HL-60 (cell line): ENCODE results near the gene GNA14.

ENCODE experiments used
- DNase-seq, 2 experiments: peaks; one replicate each; pipeline ENCODE4 v3.0.0-alpha.2; 2010 to 2020; ENCODE audit warnings: low read depth in 1 of 2, low spot score in 1 of 2
- H3K27ac ChIP-seq: fragments of 250-450 bp; sonication (Bioruptor Pico); replicated peaks from 2 replicates; pipeline ENCODE4 v1.5.1; 2020; ENCODE audit warnings: mild to moderate bottlenecking, moderate library complexity
- H3K27me3 ChIP-seq: fragments of 250-450 bp; sonication (Bioruptor Pico); 2 replicates; pipeline ENCODE4 v1.5.1; 2021; ENCODE audit warnings: mild to moderate bottlenecking, moderate library complexity; ENCODE audit not compliant: insufficient read depth, poor library complexity, severe bottlenecking
- H3K4me3 ChIP-seq: replicated peaks from 2 replicates; pipeline ENCODE4 v1.5.1; 2011; ENCODE audit warnings: mild to moderate bottlenecking, control low read depth, low read length; ENCODE audit not compliant: insufficient read depth
- CTCF ChIP-seq: IDR thresholded peaks from one replicate; pipeline ENCODE4 v1.5.1; 2011; ENCODE audit warnings: low read length, control low read depth, inconsistent platforms; ENCODE audit not compliant: insufficient read depth
- GABPA ChIP-seq: IDR thresholded peaks from 2 replicates; pipeline ENCODE4 v1.6.1; 2012; ENCODE audit warnings: low read depth
- POLR2AphosphoS5 ChIP-seq: IDR thresholded peaks from 2 replicates; pipeline ENCODE4 v1.6.1; 2012; ENCODE audit warnings: low read depth
- REST ChIP-seq: IDR thresholded peaks from 2 replicates; pipeline ENCODE4 v1.6.1; 2012; ENCODE audit warnings: low read depth; ENCODE audit not compliant: insufficient replicate concordance
- SPI1 ChIP-seq: IDR thresholded peaks from 2 replicates; pipeline ENCODE4 v1.6.1; 2012; ENCODE audit warnings: low read depth, mild to moderate bottlenecking, borderline replicate concordance

Gene GNA14

GRCh38 chr9:77680581-77680980 lies 32.5 kb upstream of the GNA14 start:
- peak in 1 of 2 experiments; percentile 9 for DNase-seq
- Histone ChIP-seq H3K27ac (no peak overlapping the region), H3K27me3 (no peaks in the 10 kb centered on the region), H3K4me3 (no peak overlapping the region)
- TF ChIP-seq CTCF (no peak), SPI1 (no peak), POLR2AphosphoS5 (no peak), GABPA (no peak), REST (no peak)

GRCh38 chr9:77679661-77680368 lies 31.7 kb upstream of the GNA14 start:
- H3K27ac ChIP-seq, result no peak overlapping the region
- no peak for TF ChIP-seq GABPA
- no peak for TF ChIP-seq CTCF
- no peak for TF ChIP-seq POLR2AphosphoS5
- TF ChIP-seq SPI1, result no peak
- TF ChIP-seq REST, result no peak
- no peaks in the 10 kb centered on the region for H3K27me3 ChIP-seq
- DNase-seq, result no peak
- H3K4me3 ChIP-seq, result no peak overlapping the region

GRCh38 chr9:77679088-77679487 lies 31.0 kb upstream of the GNA14 start:
- DNase-seq, result peak; percentile 21 to 69
- no peaks in the 10 kb centered on the region for H3K27me3 ChIP-seq
- H3K27ac ChIP-seq, result peak overlapping the region; percentile 9; the same call in 1 of the 2 replicates
- H3K4me3 ChIP-seq, result no peak overlapping the region
- TF ChIP-seq SPI1 (peak; percentile 58; the same call in 1 of the 2 replicates), GABPA (no peak), REST (no peak)
